H1 (cell line): ENCODE measurements around the gene OR56A5.

Experiments used
- EZH2 ChIP-seq: fragments of 200-600 bp; sonication (generic); IDR thresholded peaks from 2 replicates; pipeline ENCODE4 v1.7.1; 2012; ENCODE audit warnings: low read depth, mild to moderate bottlenecking, moderate library complexity, low read length, inconsistent platforms; ENCODE audit not compliant: severe bottlenecking
- HDAC2 ChIP-seq, 2 experiments: fragments of 300-600 bp in 1 of 2; sonication (generic) in 1 of 2; IDR thresholded peaks; 2 replicates each; pipeline ENCODE4 v1.6.1; 2011 to 2012; ENCODE audit warnings: low read depth in 2 of 2, low read length in 2 of 2, mild to moderate bottlenecking in 2 of 2, moderate library complexity in 2 of 2, borderline replicate concordance in 1 of 2, inconsistent platforms in 1 of 2
- MAX ChIP-seq: IDR thresholded peaks from 2 replicates; pipeline ENCODE4 v1.6.1; 2012; ENCODE audit warnings: inconsistent platforms
- POLR2A ChIP-seq, 2 experiments: IDR thresholded peaks; 1 replicate in 1 of 2; 2 replicates in 1 of 2; pipeline ENCODE4 v1.6.1; 2011; ENCODE audit warnings: low read depth in 2 of 2, low read length in 2 of 2, mild to moderate bottlenecking in 2 of 2; ENCODE audit errors: control extremely low read depth in 1 of 2
- SP1 ChIP-seq: IDR thresholded peaks from 2 replicates; pipeline ENCODE4 v1.6.1; 2011; ENCODE audit warnings: low read depth, low read length
- TAF7 ChIP-seq: optimal IDR thresholded peaks from 2 replicates; pipeline ENCODE3; 2011; ENCODE audit warnings: low read depth, mild to moderate bottlenecking, inconsistent platforms, low read length, moderate library complexity, borderline replicate concordance
- YY1 ChIP-seq: IDR thresholded peaks from 2 replicates; pipeline ENCODE4 v1.6.1; 2011; ENCODE audit warnings: low read depth, mild to moderate bottlenecking, low read length
- TF ChIP-seq, protein P1 (sequence below), 3 experiments: IDR thresholded peaks; 1 replicate in 2 of 3; 2 replicates in 1 of 3; pipeline versions ENCODE4 v1.5.1 to v1.6.1; 2011; ENCODE audit warnings: low read length in 3 of 3, mild to moderate bottlenecking in 3 of 3, inconsistent platforms in 2 of 3, low read depth in 1 of 3, moderate library complexity in 1 of 3; ENCODE audit not compliant: insufficient read depth in 1 of 3; ENCODE audit errors: control extremely low read depth in 1 of 3
- TF ChIP-seq, protein P2 (sequence below): IDR thresholded peaks from 2 replicates; pipeline ENCODE4 v1.6.1; 2011; ENCODE audit warnings: low read depth, mild to moderate bottlenecking, low read length; ENCODE audit not compliant: insufficient read depth
- TF ChIP-seq, protein P3 (sequence below): IDR thresholded peaks from 2 replicates; pipeline ENCODE4 v1.6.1; 2012; ENCODE audit warnings: low read length, inconsistent platforms

GRCh38 chr11:5941951-5942350 is 26.3 kb downstream of the OR56A5 start, which contains the start of gene OR56A3:
- TF ChIP-seq, protein P1, sequence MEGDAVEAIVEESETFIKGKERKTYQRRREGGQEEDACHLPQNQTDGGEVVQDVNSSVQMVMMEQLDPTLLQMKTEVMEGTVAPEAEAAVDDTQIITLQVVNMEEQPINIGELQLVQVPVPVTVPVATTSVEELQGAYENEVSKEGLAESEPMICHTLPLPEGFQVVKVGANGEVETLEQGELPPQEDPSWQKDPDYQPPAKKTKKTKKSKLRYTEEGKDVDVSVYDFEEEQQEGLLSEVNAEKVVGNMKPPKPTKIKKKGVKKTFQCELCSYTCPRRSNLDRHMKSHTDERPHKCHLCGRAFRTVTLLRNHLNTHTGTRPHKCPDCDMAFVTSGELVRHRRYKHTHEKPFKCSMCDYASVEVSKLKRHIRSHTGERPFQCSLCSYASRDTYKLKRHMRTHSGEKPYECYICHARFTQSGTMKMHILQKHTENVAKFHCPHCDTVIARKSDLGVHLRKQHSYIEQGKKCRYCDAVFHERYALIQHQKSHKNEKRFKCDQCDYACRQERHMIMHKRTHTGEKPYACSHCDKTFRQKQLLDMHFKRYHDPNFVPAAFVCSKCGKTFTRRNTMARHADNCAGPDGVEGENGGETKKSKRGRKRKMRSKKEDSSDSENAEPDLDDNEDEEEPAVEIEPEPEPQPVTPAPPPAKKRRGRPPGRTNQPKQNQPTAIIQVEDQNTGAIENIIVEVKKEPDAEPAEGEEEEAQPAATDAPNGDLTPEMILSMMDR (IDR thresholded peaks at IDR 0.05; ENCODE audit: control extremely low read depth in 1 of 3, insufficient read depth in 1 of 3, low read depth in 1 of 3, low read length in 3 of 3), result no peak
- TF ChIP-seq TAF7 (no peak), YY1 (no peak), EZH2 (no peak), HDAC2 (IDR thresholded peaks at IDR 0.05; ENCODE audit: borderline replicate concordance in 1 of 2, low read depth in 2 of 2, low read length in 2 of 2) (no peak), MAX (no peak), SP1 (no peak), POLR2A (IDR thresholded peaks at IDR 0.05; ENCODE audit: control extremely low read depth in 1 of 2, low read depth in 2 of 2, low read length in 2 of 2) (no peak)
- TF ChIP-seq, protein P2, sequence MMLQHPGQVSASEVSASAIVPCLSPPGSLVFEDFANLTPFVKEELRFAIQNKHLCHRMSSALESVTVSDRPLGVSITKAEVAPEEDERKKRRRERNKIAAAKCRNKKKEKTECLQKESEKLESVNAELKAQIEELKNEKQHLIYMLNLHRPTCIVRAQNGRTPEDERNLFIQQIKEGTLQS, result no peak
- TF ChIP-seq, protein P3, sequence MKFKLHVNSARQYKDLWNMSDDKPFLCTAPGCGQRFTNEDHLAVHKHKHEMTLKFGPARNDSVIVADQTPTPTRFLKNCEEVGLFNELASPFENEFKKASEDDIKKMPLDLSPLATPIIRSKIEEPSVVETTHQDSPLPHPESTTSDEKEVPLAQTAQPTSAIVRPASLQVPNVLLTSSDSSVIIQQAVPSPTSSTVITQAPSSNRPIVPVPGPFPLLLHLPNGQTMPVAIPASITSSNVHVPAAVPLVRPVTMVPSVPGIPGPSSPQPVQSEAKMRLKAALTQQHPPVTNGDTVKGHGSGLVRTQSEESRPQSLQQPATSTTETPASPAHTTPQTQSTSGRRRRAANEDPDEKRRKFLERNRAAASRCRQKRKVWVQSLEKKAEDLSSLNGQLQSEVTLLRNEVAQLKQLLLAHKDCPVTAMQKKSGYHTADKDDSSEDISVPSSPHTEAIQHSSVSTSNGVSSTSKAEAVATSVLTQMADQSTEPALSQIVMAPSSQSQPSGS, result no peak
